ENCODE data around the gene CHN1. TPM values are rescaled to one million over a fixed set of nuclear protein-coding genes. Genes with fewer than 3 reads are reported as not detected.
A peak's percentile ranks its signal among the peaks of the same experiment; 100 is the strongest.

Gene CHN1
- total RNA-seq, 1 donor from 2014 or later = 32.7 TPM

DNA sequence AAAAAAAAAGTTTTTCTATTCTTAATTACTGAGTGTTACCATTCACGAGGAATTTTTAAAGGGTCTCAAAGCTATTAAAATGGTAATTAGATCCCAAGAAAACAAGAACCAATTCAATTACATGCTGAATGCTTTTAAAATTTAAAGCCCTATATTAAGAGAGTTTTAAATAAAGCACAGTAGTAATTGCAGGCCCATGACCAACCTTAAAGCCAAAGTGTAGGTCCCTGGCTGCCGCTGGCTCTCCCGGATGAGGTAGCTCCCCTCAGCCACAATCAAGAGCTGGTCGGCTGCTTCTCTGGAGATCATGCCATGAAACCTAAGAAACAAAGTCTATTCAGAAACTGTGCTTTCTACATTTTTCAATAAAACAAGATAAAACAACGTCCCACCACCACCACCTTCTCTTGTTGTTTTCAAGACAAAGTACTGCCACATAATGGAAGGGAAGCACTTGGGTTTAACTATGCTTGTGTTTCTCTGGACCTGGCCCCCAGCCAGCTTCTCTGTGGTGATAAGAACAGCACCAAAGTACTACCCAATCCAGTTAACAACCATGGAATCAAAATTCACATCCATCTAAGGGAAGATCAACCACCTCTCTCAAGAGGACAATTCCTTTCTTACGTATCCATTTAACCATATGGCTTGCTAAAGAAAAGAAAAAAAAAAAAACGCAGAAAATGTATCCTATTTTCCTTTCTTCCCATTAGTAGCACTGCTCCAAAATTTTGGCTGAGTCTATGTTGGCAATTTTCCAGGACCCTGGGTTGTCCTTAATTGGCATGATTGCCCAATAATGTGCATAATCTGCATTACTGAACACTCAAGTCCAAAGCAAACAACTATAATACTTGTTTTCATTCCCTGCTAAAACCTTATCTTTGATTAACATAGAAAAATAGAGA, 90.1 kb downstream of the CHN1 start:
- H3K4me1 Mint-ChIP-seq = no peaks in the 10 kb centered on the region
- TF ChIP-seq, protein P1, sequence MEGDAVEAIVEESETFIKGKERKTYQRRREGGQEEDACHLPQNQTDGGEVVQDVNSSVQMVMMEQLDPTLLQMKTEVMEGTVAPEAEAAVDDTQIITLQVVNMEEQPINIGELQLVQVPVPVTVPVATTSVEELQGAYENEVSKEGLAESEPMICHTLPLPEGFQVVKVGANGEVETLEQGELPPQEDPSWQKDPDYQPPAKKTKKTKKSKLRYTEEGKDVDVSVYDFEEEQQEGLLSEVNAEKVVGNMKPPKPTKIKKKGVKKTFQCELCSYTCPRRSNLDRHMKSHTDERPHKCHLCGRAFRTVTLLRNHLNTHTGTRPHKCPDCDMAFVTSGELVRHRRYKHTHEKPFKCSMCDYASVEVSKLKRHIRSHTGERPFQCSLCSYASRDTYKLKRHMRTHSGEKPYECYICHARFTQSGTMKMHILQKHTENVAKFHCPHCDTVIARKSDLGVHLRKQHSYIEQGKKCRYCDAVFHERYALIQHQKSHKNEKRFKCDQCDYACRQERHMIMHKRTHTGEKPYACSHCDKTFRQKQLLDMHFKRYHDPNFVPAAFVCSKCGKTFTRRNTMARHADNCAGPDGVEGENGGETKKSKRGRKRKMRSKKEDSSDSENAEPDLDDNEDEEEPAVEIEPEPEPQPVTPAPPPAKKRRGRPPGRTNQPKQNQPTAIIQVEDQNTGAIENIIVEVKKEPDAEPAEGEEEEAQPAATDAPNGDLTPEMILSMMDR (IDR thresholded peaks at IDR 0.05; ENCODE audit: unreplicated experiment) = no peak
- no peak overlapping the region for H3K4me3 Mint-ChIP-seq
- no peaks in the 10 kb centered on the region for H3K27me3 Mint-ChIP-seq (ENCODE audit: low read depth)
- DNase-seq (ENCODE audit: low spot score in 2 of 2, unreplicated experiment in 2 of 2) = no peak
- peaks cover 37% of the 10 kb centered on the region for H3K36me3 Mint-ChIP-seq
- peaks cover 4% of the 10 kb centered on the region for H3K9me3 Mint-ChIP-seq
- H3K27ac Mint-ChIP-seq = no peak overlapping the region

DNA sequence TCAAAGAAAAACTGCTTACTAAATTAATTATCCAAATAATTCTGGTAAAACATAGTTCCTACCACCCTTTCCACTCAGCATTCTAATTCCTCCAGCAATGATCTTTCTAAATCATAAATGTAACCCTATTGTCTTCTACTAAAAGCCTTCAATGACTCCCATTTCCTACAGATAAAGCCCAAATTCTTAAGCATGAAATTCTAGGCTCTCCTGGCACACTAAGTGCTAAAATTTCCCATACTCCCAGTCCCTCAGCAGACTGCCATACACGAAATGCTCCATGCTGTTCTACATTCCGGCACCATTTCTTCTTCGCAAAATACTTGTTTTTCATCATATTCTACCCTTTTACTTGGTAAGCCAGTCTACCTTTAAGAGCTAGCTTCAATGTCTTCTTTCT, 96.9 kb downstream of the CHN1 start:
- H3K9me3 Mint-ChIP-seq = no peaks in the 10 kb centered on the region
- peaks cover 9% of the 10 kb centered on the region for H3K4me1 Mint-ChIP-seq
- TF ChIP-seq, protein P1 (IDR thresholded peaks at IDR 0.05; ENCODE audit: unreplicated experiment) = no peak
- no peak overlapping the region for H3K4me3 Mint-ChIP-seq
- DNase-seq (ENCODE audit: low spot score in 2 of 2, unreplicated experiment in 2 of 2) = no peak
- no peaks in the 10 kb centered on the region for H3K27me3 Mint-ChIP-seq (ENCODE audit: low read depth)
- peaks cover 26% of the 10 kb centered on the region for H3K36me3 Mint-ChIP-seq
- no peak overlapping the region for H3K27ac Mint-ChIP-seq

DNA sequence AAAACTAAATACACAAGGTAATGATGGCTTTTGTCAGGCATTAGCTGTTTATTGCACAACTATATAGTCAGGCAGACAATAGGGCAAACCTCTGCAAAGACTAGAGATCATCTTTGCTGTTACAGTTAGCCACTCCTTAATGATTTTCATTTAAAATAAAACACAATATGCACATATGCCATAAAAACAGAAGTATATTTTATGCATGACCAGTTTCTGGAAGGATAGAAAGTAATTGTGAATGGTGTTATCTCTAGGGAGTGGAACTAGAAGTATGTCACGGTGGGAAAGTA, 102.0 kb downstream of the CHN1 start:
- Mint-ChIP-seq H3K4me3 (no peak overlapping the region), H3K9me3 (no peaks in the 10 kb centered on the region), H3K27ac (peak overlapping the region; percentile 10), H3K4me1 (peaks cover 25% of the 10 kb centered on the region), H3K27me3 (ENCODE audit: low read depth) (no peaks in the 10 kb centered on the region), H3K36me3 (peaks cover 8% of the 10 kb centered on the region)
- TF ChIP-seq, protein P1 (IDR thresholded peaks at IDR 0.05; ENCODE audit: unreplicated experiment) = no peak
- no peak for DNase-seq (ENCODE audit: low spot score in 2 of 2, unreplicated experiment in 2 of 2)

DNA sequence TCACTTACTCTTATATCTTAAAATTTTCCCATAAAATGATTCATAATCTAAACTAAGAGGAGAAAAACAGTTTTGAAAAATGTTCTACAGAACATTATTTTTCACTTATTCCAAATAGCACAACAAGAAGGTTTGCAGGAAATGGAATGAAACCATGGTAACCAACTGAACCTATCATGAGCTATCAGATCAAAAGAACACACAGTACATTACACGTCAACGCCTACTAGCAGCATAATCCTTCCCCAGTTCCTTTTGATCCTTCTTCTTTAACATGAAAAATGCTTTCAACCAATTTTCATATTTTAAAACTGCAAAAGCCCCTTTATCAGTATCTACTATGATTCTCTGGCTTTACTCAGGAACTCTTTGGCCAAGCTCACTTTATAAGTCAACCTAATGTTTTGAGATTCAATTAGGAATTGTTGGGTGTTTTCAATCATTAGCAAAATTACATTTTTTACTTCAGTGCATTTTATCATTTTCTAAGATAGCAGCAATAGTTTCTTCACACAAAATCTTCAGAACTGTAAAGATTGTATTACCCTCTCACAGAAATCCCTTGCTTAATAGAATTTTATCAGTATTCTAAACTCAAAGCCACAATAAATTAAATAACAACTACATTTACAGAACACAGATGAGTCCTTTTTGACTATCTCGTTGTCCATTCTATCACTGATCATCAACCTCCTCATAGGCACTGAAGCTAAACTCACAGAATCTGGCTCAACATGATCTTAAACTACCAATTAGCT, 102.5 kb downstream of the CHN1 start:
- TF ChIP-seq, protein P1 (IDR thresholded peaks at IDR 0.05; ENCODE audit: unreplicated experiment) = no peak
- Mint-ChIP-seq H3K9me3 (no peaks in the 10 kb centered on the region), H3K36me3 (peaks cover 8% of the 10 kb centered on the region), H3K4me3 (no peak overlapping the region), H3K27ac (peak overlapping the region; percentile 10), H3K27me3 (ENCODE audit: low read depth) (no peaks in the 10 kb centered on the region), H3K4me1 (peaks cover 24% of the 10 kb centered on the region)
- DNase-seq (ENCODE audit: low spot score in 2 of 2, unreplicated experiment in 2 of 2) = no peak

DNA sequence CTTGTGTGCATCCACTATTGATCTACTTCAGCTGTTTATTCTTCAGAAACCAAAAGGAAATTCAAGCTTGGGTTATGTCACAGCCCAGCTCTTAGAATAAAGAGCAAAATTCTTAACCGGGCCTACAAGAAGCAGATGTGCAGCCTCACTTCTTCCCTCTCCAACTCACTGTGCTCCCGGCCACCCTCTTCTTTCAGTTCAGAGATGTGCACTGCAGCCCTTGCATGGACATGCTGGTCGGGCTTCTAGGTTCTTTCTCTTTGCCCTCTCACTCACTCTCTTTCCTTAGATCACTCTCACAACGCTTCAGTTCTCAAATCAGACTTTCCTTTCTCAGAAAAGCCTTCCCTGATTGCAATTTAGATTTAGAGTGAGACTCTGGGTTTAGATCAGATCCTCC, 104.1 kb downstream of the CHN1 start:
- Mint-ChIP-seq H3K27me3 (ENCODE audit: low read depth) (no peaks in the 10 kb centered on the region), H3K4me1 (peaks cover 20% of the 10 kb centered on the region), H3K36me3 (peaks cover 6% of the 10 kb centered on the region), H3K9me3 (no peaks in the 10 kb centered on the region), H3K27ac (peak overlapping the region; percentile 83), H3K4me3 (no peak overlapping the region)
- TF ChIP-seq, protein P1 (IDR thresholded peaks at IDR 0.05; ENCODE audit: unreplicated experiment) = no peak
- no peak for DNase-seq (ENCODE audit: low spot score in 2 of 2, unreplicated experiment in 2 of 2)
